ENCODE data around the gene UNK.

UNK gene

GRCh38 chr17:75767881-75768280 is 16.7 kb upstream of the UNK start (continued):
- no peak for TF ChIP-seq POU6F1 (CRISPR knock-in tag; IDR thresholded peaks at IDR 0.05; ENCODE audit: borderline replicate concordance, low read depth)

- TF ChIP-seq BACH2 (CRISPR knock-in tag; IDR thresholded peaks at IDR 0.05; ENCODE audit: borderline replicate concordance) (no peak), ARNTL (CRISPR knock-in tag; IDR thresholded peaks at IDR 0.05; ENCODE audit: borderline replicate concordance, low read depth) (no peak), ZFP30 (CRISPR knock-in tag; IDR thresholded peaks at IDR 0.05) (no peak), SNAI2 (CRISPR knock-in tag; IDR thresholded peaks at IDR 0.05) (no peak), ZNF8 (CRISPR knock-in tag; IDR thresholded peaks at IDR 0.05) (no peak), TCF4 (CRISPR knock-in tag; IDR thresholded peaks at IDR 0.05; ENCODE audit: borderline replicate concordance) (no peak), POU6F1 (CRISPR knock-in tag; IDR thresholded peaks at IDR 0.05; ENCODE audit: borderline replicate concordance, low read depth) (no peak), ISL1 (CRISPR knock-in tag; IDR thresholded peaks at IDR 0.05) (no peak), ZFP3 (CRISPR knock-in tag; IDR thresholded peaks at IDR 0.05) (no peak), CSRNP3 (CRISPR knock-in tag; IDR thresholded peaks at IDR 0.05) (no peak), CREB5 (CRISPR knock-in tag; IDR thresholded peaks at IDR 0.05; ENCODE audit: low read depth) (no peak), PATZ1 (CRISPR knock-in tag; IDR thresholded peaks at IDR 0.05; ENCODE audit: borderline replicate concordance) (no peak), OSR1 (CRISPR knock-in tag; IDR thresholded peaks at IDR 0.05) (no peak), TOX (CRISPR knock-in tag; IDR thresholded peaks at IDR 0.05; ENCODE audit: borderline replicate concordance) (no peak), ZNF70 (CRISPR knock-in tag; IDR thresholded peaks at IDR 0.05) (no peak), PPARA (CRISPR knock-in tag; IDR thresholded peaks at IDR 0.05; ENCODE audit: borderline replicate concordance) (no peak), RARB (CRISPR knock-in tag; IDR thresholded peaks at IDR 0.05) (no peak), ZNF565 (CRISPR knock-in tag; conservative IDR thresholded peaks at IDR 0.05; ENCODE audit: low read depth) (no peak)
- no peak for ATAC-seq
Observed at GRCh38 chr17:75769536-75769935, 15.1 kb upstream of the UNK start.

- no peak for TF ChIP-seq TSHZ2 (CRISPR knock-in tag; IDR thresholded peaks at IDR 0.05)
- no peak for TF ChIP-seq ZC3H10 (CRISPR knock-in tag; IDR thresholded peaks at IDR 0.05)
- TF ChIP-seq SNAI2 (CRISPR knock-in tag; IDR thresholded peaks at IDR 0.05): no peak
- no peak for TF ChIP-seq ZNF70 (CRISPR knock-in tag; IDR thresholded peaks at IDR 0.05)
- TF ChIP-seq PATZ1 (CRISPR knock-in tag; IDR thresholded peaks at IDR 0.05; ENCODE audit: borderline replicate concordance): no peak
- ATAC-seq: no peak
Observed at GRCh38 chr17:75771334-75772281, 13.0 kb upstream of the UNK start.

Data from SK-N-SH treated with all-trans-retinoic acid at 6 μM for 48 hours (cell line).